SK-N-MC (cell line): ENCODE measurements around the gene SYPL2.

Source experiments
- EZH2 ChIP-seq: fragments of 200-600 bp; sonication (generic); IDR thresholded peaks from one replicate; pipeline ENCODE4 v1.6.1; 2017; ENCODE audit warnings: antibody characterized with exemption
- POLR2AphosphoS5 ChIP-seq: IDR thresholded peaks from 2 replicates; pipeline ENCODE4 v1.6.1; 2012; ENCODE audit warnings: mild to moderate bottlenecking, low read depth, low read length, borderline replicate concordance

DNA sequence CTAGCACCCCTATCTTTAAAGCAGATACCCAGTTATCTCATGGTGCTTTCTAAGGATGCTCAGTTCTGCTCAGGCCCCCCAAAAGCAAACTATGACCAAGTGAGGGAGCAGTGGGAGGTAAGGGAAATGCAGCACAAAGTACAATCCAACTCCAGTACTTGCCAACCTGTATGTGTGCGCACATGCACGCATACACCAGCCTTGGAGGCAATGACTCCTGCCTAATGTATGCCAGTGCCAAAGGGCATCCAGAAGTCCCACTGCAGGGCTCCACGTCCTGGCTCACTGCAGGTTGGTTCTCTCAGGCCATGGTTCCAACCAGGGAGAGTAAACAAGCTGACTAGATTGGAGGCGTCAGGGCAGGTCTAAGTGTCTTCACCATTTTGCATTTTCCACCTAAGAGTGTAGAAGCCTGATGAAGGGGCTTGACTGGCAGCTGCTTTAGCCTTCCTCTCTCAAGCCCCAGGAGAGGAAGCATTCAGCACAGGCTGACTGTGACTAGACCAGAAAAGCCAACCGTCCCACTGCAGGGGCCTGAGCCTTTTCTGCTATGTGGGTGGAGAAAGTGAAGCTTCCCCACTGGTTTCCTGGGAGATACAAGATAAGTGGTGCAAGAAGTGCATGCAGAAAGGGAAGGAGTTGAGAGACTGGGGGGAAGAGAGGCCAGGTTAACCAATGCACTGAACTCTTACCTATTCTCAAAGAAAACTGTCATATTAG, 35.5 kb downstream of the SYPL2 start:
- TF ChIP-seq POLR2AphosphoS5 (no peak), EZH2 (no peak)
